CD4-positive, CD25-positive, alpha-beta regulatory T cell (primary cell): Measurements from ENCODE around the gene DCTN2. TPM values are rescaled to one million over a fixed set of nuclear protein-coding genes. Genes with fewer than 3 reads are reported as not detected.
"Not testable (repeated sequence)": the region's sequence is repeated elsewhere in the genome, so short reads cannot be mapped to it uniquely, and the experiment has no call there.

Experiments
- ATAC-seq, 2 donors: fragments of 150-1000 bp; cut with Tn5 transposase; one replicate each; pipeline ENCODE4 v1.10.0; 2021; ENCODE audit warnings: low read depth in 2 of 2, moderate number of reproducible peaks in 2 of 2, moderate library complexity in 1 of 2
- DNase-seq, 3 donors: peaks; one replicate each; pipeline versions ENCODE4 v3.0.0 to v3.0.0-alpha.2; 2012 to 2022; ENCODE audit warnings: mixed read lengths in 1 of 3
- H3K27ac ChIP-seq: one replicate; pipeline ENCODE4 v1.7.0; 2013; ENCODE audit warnings: mild to moderate bottlenecking, low read length; ENCODE audit not compliant: insufficient read depth, poor library complexity, severe bottlenecking
- H3K27me3 ChIP-seq: one replicate; pipeline ENCODE4 v1.7.0; 2013; ENCODE audit warnings: low read length; ENCODE audit not compliant: control insufficient read depth, insufficient read depth
- H3K36me3 ChIP-seq: one replicate; pipeline ENCODE4 v1.7.0; 2013; ENCODE audit warnings: mild to moderate bottlenecking, low read length, moderate library complexity; ENCODE audit not compliant: control insufficient read depth, insufficient read depth
- H3K4me1 ChIP-seq: 2 replicates; pipeline ENCODE4 v1.7.0; 2013; ENCODE audit warnings: mild to moderate bottlenecking, low read length; ENCODE audit not compliant: insufficient read depth, control insufficient read depth, poor library complexity, severe bottlenecking
- H3K4me3 ChIP-seq: one replicate; pipeline ENCODE4 v1.7.0; 2013; ENCODE audit warnings: low read depth, mild to moderate bottlenecking, low read length, moderate library complexity
- H3K9me3 ChIP-seq, 2 experiments: 1 replicate in 1 of 2; 2 replicates in 1 of 2; pipeline ENCODE4 v1.7.0; 2013; ENCODE audit warnings: low read length in 2 of 2, mild to moderate bottlenecking in 1 of 2, moderate library complexity in 1 of 2; ENCODE audit not compliant: control insufficient read depth in 2 of 2
- H3K27ac Mint-ChIP-seq, 3 donors: one replicate each; pipeline ENCODE4 v1.8.0; 2020 to 2022; ENCODE audit warnings: mild to moderate bottlenecking in 3 of 3, mixed read lengths in 3 of 3, moderate library complexity in 2 of 3
- H3K27me3 Mint-ChIP-seq: one replicate; pipeline ENCODE4 v1.8.0; 2022; ENCODE audit warnings: mild to moderate bottlenecking, mixed read lengths
- H3K36me3 Mint-ChIP-seq: one replicate; pipeline ENCODE4 v1.8.0; 2020; ENCODE audit warnings: mixed read lengths
- H3K4me1 Mint-ChIP-seq, 4 donors: one replicate each; pipeline ENCODE4 v1.8.0; 2020 to 2022; ENCODE audit warnings: mixed read lengths in 4 of 4, mild to moderate bottlenecking in 1 of 4
- H3K4me3 Mint-ChIP-seq, 4 donors: one replicate each; pipeline ENCODE4 v1.8.0; 2020 to 2022; ENCODE audit warnings: mild to moderate bottlenecking in 4 of 4, mixed read lengths in 4 of 4, moderate library complexity in 3 of 4
- H3K9me3 Mint-ChIP-seq, 7 donors: one replicate each; pipeline ENCODE4 v1.8.0; 2020 to 2022; ENCODE audit warnings: mixed read lengths in 7 of 7, mild to moderate bottlenecking in 3 of 7, moderate library complexity in 2 of 7
- polyA plus RNA-seq, 4 donors: library from polyadenylated mRNA; unstranded; fragments of 300-500 nt; fragmentation: Illumina TruSeq; gene quantifications; one replicate each; pipeline ENCODE4 v1.2.3, GENCODE V29; 2021
- total RNA-seq: library from RNA; stranded (reverse); gene quantifications from one replicate; pipeline ENCODE4 v1.2.3, GENCODE V29; 2022

DCTN2 gene
- total and polyA plus RNA-seq, 5 donors from 2014 or later = 74.9 to 91.6 (median 78.9) TPM

- H3K27me3 Mint-ChIP-seq = peaks cover 12% of the 10 kb centered on the region
- H3K9me3 ChIP-seq = no peaks in the 10 kb centered on the region
- H3K27ac ChIP-seq = no peak overlapping the region
- no peak for DNase-seq
- H3K4me1 ChIP-seq = no peaks in the 10 kb centered on the region
- ATAC-seq = no peak
- H3K4me3 ChIP-seq = no peak overlapping the region
- H3K36me3 Mint-ChIP-seq = no peaks in the 10 kb centered on the region
- H3K27ac Mint-ChIP-seq = peak overlapping the region in 2 of 3 donors; percentile 67 to 71
- no peaks in the 10 kb centered on the region for H3K36me3 ChIP-seq
- no peaks in the 10 kb centered on the region for H3K27me3 ChIP-seq
- H3K4me3 Mint-ChIP-seq = peak overlapping the region in 1 of 4 donors; percentile 82
- no peaks in the 10 kb centered on the region for H3K9me3 Mint-ChIP-seq
- no peaks in the 10 kb centered on the region for H3K4me1 Mint-ChIP-seq
Measured at GRCh38 chr12:57575771-57576612, 29.0 kb upstream of the DCTN2 start.

- ATAC-seq (no peak), DNase-seq (no peak)
- peaks cover 12% of the 10 kb centered on the region for H3K27me3 Mint-ChIP-seq
- no peaks in the 10 kb centered on the region for H3K36me3 Mint-ChIP-seq
- Histone ChIP-seq H3K4me1 (no peaks in the 10 kb centered on the region), H3K27ac (no peak overlapping the region), H3K27me3 (no peaks in the 10 kb centered on the region), H3K36me3 (no peaks in the 10 kb centered on the region), H3K4me3 (no peak overlapping the region), H3K9me3 (no peaks in the 10 kb centered on the region)
- no peak overlapping the region for H3K4me3 Mint-ChIP-seq
- no peaks in the 10 kb centered on the region for H3K4me1 Mint-ChIP-seq
- H3K27ac Mint-ChIP-seq = no peak overlapping the region
- no peaks in the 10 kb centered on the region for H3K9me3 Mint-ChIP-seq
Measured at GRCh38 chr12:57574795-57575194, 27.8 kb upstream of the DCTN2 start.

- no peaks in the 10 kb centered on the region for H3K4me1 ChIP-seq
- peaks cover 8% of the 10 kb centered on the region for H3K27me3 Mint-ChIP-seq
- no peak overlapping the region for H3K27ac ChIP-seq
- H3K27me3 ChIP-seq = no peaks in the 10 kb centered on the region
- ATAC-seq (no peak), DNase-seq (no peak)
- H3K36me3 ChIP-seq = no peaks in the 10 kb centered on the region
- H3K9me3 ChIP-seq = no peaks in the 10 kb centered on the region
- H3K9me3 Mint-ChIP-seq = no peaks in the 10 kb centered on the region
- H3K4me3 Mint-ChIP-seq = no peak overlapping the region
- peak overlapping the region in 1 of 3 donors; percentile 38 for H3K27ac Mint-ChIP-seq
- no peaks in the 10 kb centered on the region for H3K36me3 Mint-ChIP-seq
- no peak overlapping the region for H3K4me3 ChIP-seq
- no peaks in the 10 kb centered on the region for H3K4me1 Mint-ChIP-seq
Measured at GRCh38 chr12:57571926-57572762, 25.2 kb upstream of the DCTN2 start.

DNA sequence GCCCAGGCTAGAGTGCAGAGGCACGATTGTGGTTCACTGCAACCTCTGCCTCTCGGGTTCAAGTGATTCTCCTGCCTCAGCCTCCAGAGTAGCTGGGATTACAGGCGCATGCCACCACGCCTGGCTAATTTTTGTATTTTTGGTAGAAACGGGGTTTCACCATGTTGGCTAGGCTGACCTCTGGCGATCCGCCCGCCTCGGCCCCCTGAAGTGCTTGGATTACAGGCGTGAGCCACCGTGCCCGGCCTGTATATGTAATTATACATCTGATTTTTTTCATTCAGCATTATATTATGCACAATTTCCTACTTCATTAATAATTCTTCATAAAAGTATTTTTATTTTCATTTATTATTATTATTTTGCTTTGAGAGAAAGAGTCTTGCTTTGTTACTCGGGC lies 23.4 kb upstream of the DCTN2 start:
- H3K4me3 Mint-ChIP-seq, ATAC-seq, DNase-seq: not testable (repeated sequence)

GRCh38 chr12:57569858-57570257 lies 22.9 kb upstream of the DCTN2 start:
- DNase-seq (no peak), ATAC-seq (no peak)
- Histone ChIP-seq H3K27ac (no peak overlapping the region), H3K4me3 (no peak overlapping the region), H3K27me3 (no peaks in the 10 kb centered on the region), H3K36me3 (no peaks in the 10 kb centered on the region), H3K4me1 (no peaks in the 10 kb centered on the region), H3K9me3 (no peaks in the 10 kb centered on the region)
- Mint-ChIP-seq H3K27me3 (no peaks in the 10 kb centered on the region), H3K4me3 (no peak overlapping the region), H3K4me1 (no peaks in the 10 kb centered on the region), H3K27ac (no peak overlapping the region), H3K36me3 (no peaks in the 10 kb centered on the region), H3K9me3 (no peaks in the 10 kb centered on the region)

More for the DNA sequence above, 23.4 kb upstream of the DCTN2 start:
- H3K36me3 ChIP-seq, H3K9me3 Mint-ChIP-seq, H3K4me1 ChIP-seq, H3K27ac Mint-ChIP-seq, H3K27ac ChIP-seq, H3K4me3 ChIP-seq, H3K4me1 Mint-ChIP-seq, H3K27me3 Mint-ChIP-seq, H3K27me3 ChIP-seq, H3K9me3 ChIP-seq, H3K36me3 Mint-ChIP-seq: not testable (repeated sequence)

DNA sequence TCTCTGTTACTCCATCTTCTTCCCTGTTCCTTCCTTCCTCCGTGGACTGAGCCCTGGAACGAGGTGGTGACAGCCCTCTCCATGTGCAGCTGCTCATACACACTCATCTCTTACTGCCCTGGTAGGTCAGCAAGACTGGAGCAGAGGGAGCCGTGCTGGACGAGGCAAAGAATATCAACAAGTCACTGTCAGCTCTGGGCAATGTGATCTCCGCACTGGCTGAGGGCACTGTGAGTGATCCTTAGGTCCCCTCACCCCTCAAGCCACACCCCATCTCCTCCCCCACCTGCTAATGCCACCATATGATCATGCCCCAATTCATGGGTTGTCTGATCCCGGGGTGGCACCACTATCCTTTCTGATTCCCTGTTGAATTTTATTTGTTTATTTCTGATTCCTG lies 21.8 kb upstream of the DCTN2 start:
- Mint-ChIP-seq H3K36me3 (no peaks in the 10 kb centered on the region), H3K27ac (no peak overlapping the region), H3K4me3 (peak overlapping the region in 1 of 4 donors; percentile 73), H3K4me1 (no peaks in the 10 kb centered on the region), H3K27me3 (peaks cover 3% of the 10 kb centered on the region), H3K9me3 (no peaks in the 10 kb centered on the region)
- ATAC-seq (no peak), DNase-seq (no peak)
- Histone ChIP-seq H3K4me1 (no peaks in the 10 kb centered on the region), H3K9me3 (no peaks in the 10 kb centered on the region), H3K27me3 (no peaks in the 10 kb centered on the region), H3K4me3 (no peak overlapping the region), H3K27ac (no peak overlapping the region), H3K36me3 (no peaks in the 10 kb centered on the region)

DNA sequence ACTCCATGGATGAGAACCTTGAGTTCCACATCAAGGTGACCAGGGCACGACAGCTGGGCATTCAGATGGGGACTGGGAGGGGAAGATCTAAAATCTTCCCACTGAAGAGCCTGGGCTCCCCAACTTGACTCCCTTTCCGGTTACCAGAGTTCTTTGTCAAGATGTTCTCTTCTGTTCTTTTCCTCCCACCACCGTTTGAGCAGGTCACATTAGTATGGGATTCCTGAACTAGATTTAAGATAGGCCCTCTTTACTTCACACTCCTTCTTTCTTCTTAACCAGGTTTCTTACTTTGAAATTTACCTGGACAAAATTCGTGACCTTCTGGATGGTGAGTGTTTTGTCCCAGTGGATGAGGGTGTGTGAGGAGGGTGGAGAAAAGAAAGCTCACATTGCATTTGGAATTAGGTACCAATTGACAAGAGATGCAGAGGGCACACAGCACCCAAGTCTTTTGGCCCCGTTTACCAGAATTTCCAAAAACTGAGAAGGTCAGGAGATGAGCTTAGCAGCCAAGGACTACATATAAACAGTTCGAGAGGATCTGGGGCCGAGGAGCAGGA lies 17.3 kb upstream of the DCTN2 start:
- DNase-seq (no peak), ATAC-seq (no peak)
- no peaks in the 10 kb centered on the region for H3K36me3 ChIP-seq
- H3K36me3 Mint-ChIP-seq = no peaks in the 10 kb centered on the region
- no peak overlapping the region for H3K27ac Mint-ChIP-seq
- H3K4me3 Mint-ChIP-seq = no peak overlapping the region
- H3K27me3 ChIP-seq = no peaks in the 10 kb centered on the region
- no peaks in the 10 kb centered on the region for H3K9me3 ChIP-seq
- H3K4me1 Mint-ChIP-seq = peaks cover 0 to 5% (median 1%) of the 10 kb centered on the region in 4 donors
- no peak overlapping the region for H3K27ac ChIP-seq
- no peaks in the 10 kb centered on the region for H3K4me1 ChIP-seq
- H3K4me3 ChIP-seq = no peak overlapping the region
- no peaks in the 10 kb centered on the region for H3K9me3 Mint-ChIP-seq
- peaks cover 23% of the 10 kb centered on the region for H3K27me3 Mint-ChIP-seq
